Gastrocnemius medialis (tissue), 4 donors: Measurements from ENCODE around the gene GRM4.

Experiments used
- POLR2A ChIP-seq, 2 donors: fragments of 450-650 bp; IDR thresholded peaks; one replicate each; pipeline ENCODE4 v1.6.1; 2017; ENCODE audit warnings: antibody characterized with exemption in 2 of 2, mild to moderate bottlenecking in 2 of 2, moderate library complexity in 2 of 2
- TF ChIP-seq, protein P1 (sequence below), 5 experiments: fragments of 450-650 bp in 3 of 5; fragments of 200-600 bp in 2 of 5; sonication (generic) in 2 of 5; IDR thresholded peaks in 4 of 5; conservative IDR thresholded peaks in 1 of 5; 1 replicate in 4 of 5; 2 replicates in 1 of 5; pipeline ENCODE4 v1.5.1; 2016 to 2019; ENCODE audit warnings: antibody characterized with exemption in 5 of 5, mild to moderate bottlenecking in 3 of 5, moderate library complexity in 3 of 5

DNA sequence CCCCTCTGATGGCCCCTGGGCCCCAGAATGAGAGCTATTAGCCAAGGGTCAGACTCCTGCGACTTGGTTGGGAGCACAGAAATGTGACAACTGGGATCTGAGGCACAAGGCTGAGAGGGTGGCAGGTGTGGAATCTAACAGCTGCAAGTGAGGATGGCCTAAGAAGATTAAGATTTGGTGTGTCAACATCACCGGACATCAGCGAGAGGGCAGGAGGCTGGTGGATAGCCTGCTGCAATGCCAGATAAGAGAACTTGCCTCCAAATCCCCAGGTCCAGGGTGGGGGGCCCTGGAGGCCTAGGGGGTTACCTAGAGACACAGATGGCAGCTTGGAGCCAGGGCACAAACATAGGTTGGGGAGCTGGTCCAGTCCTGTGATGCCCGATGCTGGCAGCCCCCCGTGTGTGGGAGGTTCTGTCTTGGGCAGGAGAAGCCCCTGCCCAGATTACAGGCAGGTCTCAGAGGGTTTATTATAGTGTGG lies 155.8 kb downstream of the GRM4 start:
- TF ChIP-seq, protein P1, sequence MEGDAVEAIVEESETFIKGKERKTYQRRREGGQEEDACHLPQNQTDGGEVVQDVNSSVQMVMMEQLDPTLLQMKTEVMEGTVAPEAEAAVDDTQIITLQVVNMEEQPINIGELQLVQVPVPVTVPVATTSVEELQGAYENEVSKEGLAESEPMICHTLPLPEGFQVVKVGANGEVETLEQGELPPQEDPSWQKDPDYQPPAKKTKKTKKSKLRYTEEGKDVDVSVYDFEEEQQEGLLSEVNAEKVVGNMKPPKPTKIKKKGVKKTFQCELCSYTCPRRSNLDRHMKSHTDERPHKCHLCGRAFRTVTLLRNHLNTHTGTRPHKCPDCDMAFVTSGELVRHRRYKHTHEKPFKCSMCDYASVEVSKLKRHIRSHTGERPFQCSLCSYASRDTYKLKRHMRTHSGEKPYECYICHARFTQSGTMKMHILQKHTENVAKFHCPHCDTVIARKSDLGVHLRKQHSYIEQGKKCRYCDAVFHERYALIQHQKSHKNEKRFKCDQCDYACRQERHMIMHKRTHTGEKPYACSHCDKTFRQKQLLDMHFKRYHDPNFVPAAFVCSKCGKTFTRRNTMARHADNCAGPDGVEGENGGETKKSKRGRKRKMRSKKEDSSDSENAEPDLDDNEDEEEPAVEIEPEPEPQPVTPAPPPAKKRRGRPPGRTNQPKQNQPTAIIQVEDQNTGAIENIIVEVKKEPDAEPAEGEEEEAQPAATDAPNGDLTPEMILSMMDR (IDR thresholded peaks at IDR 0.05 in 4 of 5, conservative IDR thresholded peaks at IDR 0.05 in 1 of 5): no peak
- TF ChIP-seq POLR2A (IDR thresholded peaks at IDR 0.05): no peak
